Measurements from ENCODE around the gene APEH. TPM values are rescaled to one million over a fixed set of nuclear protein-coding genes. Genes with fewer than 3 reads are reported as not detected.

APEH gene
- total RNA-seq, 4 donors from 2014 or later, result 92.2 to 219 (median 185) TPM

DNA sequence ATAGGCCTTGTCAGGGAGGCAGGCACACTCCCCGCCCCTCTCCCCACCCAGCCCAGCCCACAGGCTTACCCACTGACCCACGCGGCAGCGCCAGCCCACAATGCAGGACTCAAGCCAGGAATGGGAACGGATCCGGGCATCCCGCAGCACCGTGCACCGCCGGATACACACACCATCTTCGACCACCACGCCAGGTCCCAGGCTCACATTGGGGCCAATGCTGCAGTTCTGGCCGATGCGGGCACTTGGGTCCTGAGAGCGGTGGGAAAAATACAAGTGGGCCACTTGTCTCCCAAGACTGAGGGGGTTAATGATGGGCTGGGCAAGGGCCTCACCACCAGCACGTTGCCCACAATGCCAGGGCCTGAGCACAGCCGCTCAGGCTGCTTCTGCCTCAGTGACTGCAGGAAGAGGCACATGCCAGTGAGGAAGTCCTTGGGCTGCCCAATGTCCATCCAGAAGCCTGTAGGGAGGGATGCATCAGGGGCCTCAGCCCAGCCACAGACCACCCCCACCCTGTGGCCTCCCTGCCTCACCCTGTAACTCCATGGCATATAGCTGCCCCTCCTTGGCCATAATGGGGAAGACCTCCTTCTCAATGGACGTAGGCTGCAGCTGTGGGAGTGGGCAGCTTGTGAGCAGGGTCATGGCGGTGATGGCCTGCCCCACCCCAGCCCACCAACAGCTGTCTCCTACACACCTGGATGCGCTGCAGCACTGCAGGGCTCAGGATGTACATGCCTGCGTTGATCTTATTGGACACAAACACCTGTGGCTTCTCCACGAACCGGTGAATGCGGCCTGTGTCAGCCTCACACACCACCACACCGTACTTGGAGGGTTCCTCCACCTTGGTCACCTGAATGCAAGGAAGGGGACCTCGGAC is 48.0 kb downstream of the APEH start:
- no peaks in the 10 kb centered on the region for H3K27me3 ChIP-seq
- TF ChIP-seq CTCF (IDR thresholded peaks at IDR 0.05), result no peak
- TF ChIP-seq POLR2A (IDR thresholded peaks at IDR 0.05), result no peak
- peaks cover 30 to 40% of the 10 kb centered on the region in 2 donors for H3K4me1 ChIP-seq
- H3K9me3 ChIP-seq, result no peaks in the 10 kb centered on the region
- 86 to 92% methylated on average over 10 to 21 of the region's 26 CpGs for WGBS, 2 donors
- no peak for DNase-seq
- intact Hi-C loops (cut with DNase I), result loop anchor here (5.0 kb wide), 1 partner anchor 65 kb away; the partner anchor contains the start of gene IP6K1
- H3K36me3 ChIP-seq, result peaks cover 6 to 23% of the 10 kb centered on the region in 2 donors
- H3K27ac ChIP-seq, result no peak overlapping the region
- no peak overlapping the region for H3K4me3 ChIP-seq (replicated peaks in 1 of 3)

- H3K4me3 ChIP-seq (replicated peaks in 1 of 3), result peak overlapping the region in 2 of 3 donors; percentile 86 to 98
- intact Hi-C loops (cut with DNase I), result loop anchor here (5.0 kb wide), 1 partner anchor 64 kb away; the partner anchor contains the start of gene IP6K1
- WGBS, 2 donors, result 67 to 69% methylated on average over 6 to 8 of the region's 8 CpGs
- H3K27me3 ChIP-seq, result no peaks in the 10 kb centered on the region
- peaks cover 14 to 23% of the 10 kb centered on the region in 2 donors for H3K36me3 ChIP-seq
- H3K27ac ChIP-seq, result peak overlapping the region; percentile 85 to 98 (median 88)
- DNase-seq, result no peak
- TF ChIP-seq CTCF (IDR thresholded peaks at IDR 0.05), result no peak
- TF ChIP-seq POLR2A (IDR thresholded peaks at IDR 0.05), result no peak
- no peaks in the 10 kb centered on the region for H3K9me3 ChIP-seq
- H3K4me1 ChIP-seq, result peaks cover 30 to 40% of the 10 kb centered on the region in 2 donors
Measured at GRCh38 chr3:49722896-49723295, 48.7 kb downstream of the APEH start.

- H3K36me3 ChIP-seq, result peaks cover 18 to 23% of the 10 kb centered on the region in 2 donors
- H3K9me3 ChIP-seq, result no peaks in the 10 kb centered on the region
- H3K4me1 ChIP-seq, result peaks cover 29 to 40% of the 10 kb centered on the region in 2 donors
Measured at GRCh38 chr3:49723296-49723627, 49.1 kb downstream of the APEH start.

DNA sequence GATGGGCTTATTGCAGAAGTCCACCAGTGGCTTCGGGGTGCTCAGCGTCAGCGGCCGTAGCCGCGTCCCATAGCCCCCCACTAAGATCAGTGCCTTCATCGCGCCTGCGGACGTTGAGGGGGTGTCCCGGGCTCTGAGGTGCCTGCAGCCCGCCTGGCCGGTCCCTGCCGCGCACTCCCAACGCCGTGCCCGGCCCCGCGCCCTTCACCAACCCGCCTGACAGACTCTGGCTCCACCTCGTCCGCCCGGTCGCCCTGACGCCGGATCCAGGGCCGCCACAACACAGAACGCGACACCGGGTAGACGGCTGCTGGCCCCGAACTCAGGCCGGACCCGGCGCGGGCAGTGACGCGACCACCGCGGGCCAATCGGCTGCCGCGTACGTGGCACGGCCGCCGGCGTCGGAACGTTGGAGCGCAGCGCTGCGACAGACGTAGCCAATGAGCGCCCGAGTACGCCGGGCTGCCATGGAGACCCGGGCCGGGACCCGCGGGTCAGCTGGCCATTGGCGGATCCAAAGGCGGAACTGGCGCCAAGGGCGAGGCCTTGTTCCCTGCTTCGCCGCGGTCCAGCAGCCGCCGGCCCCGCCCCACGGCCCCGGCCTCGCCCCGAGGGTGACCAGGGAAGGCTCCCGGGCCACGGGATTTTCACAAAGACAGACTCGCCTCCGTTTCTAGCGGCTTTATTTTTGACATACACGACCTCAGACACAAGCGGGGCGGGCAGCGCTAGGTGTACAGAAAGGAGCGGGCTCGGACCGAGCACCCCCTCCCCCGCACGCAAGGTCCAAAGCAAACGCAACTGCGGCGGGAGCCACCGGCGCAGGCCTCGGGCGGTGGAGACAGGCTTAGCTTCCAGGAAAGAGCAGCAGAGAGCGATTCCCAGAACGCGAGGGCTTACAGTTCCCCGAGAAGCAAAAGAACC is 49.7 kb downstream of the APEH start, which contains the start of gene GMPPB:
Gene GMPPB, minus strand, starts transcription at position 324 of the 924 bp plus-strand sequence. Its CDS starts 225 bp downstream, at position 99.
- Histone ChIP-seq H3K9me3 (no peaks in the 10 kb centered on the region), H3K4me3 (replicated peaks in 1 of 3) (peak within 1 kb of the TSS; percentile 86 to 98 (median 96)), H3K27ac (peak within 1 kb of the TSS; percentile 88 to 98 (median 88)), H3K4me1 (peaks cover 23 to 35% of the 10 kb centered on the region in 2 donors), H3K36me3 (peaks cover 18 to 23% of the 10 kb centered on the region in 2 donors), H3K27me3 (no peaks in the 10 kb centered on the region)
- WGBS, 2 donors, result 1 to 4% methylated on average over 10 to 38 of the region's 102 CpGs
- intact Hi-C loops (cut with DNase I), result loop anchor here (5.0 kb wide), 1 partner anchor 63 kb away; the partner anchor contains the start of gene IP6K1
- DNase-seq, result peak; percentile 99
- TF ChIP-seq POLR2A (IDR thresholded peaks at IDR 0.05) (peak; percentile 40 to 80), CTCF (IDR thresholded peaks at IDR 0.05) (peak in 1 of 6 experiments; percentile 5)

More at GRCh38 chr3:49723296-49723627, 49.1 kb downstream of the APEH start:
- TF ChIP-seq CTCF (IDR thresholded peaks at IDR 0.05) (no peak), POLR2A (IDR thresholded peaks at IDR 0.05) (no peak)
- Histone ChIP-seq H3K27me3 (no peaks in the 10 kb centered on the region), H3K4me3 (replicated peaks in 1 of 3) (peak overlapping the region; percentile 86 to 98 (median 96)), H3K27ac (peak overlapping the region; percentile 85 to 98 (median 88))
- peak; percentile 77 to 82 for DNase-seq
- WGBS, 2 donors, result 0% methylated on average over 15 to 19 of the region's 20 CpGs
- intact Hi-C loops (cut with DNase I), result loop anchor here (5.0 kb wide), 1 partner anchor 64 kb away; the partner anchor contains the start of gene IP6K1
